GM19438 (cell line): ENCODE measurements around the gene DET1.
"Not testable (repeated sequence)": the region's sequence is repeated elsewhere in the genome, so short reads cannot be mapped to it uniquely, and the experiment has no call there.

Experiments used
- ATAC-seq: cut with Tn5 transposase; IDR thresholded peaks from one replicate; pipeline ENCODE4 v1.9.1; 2021; ENCODE audit warnings: low read depth; ENCODE audit not compliant: unreplicated experiment

The DET1 gene

DNA sequence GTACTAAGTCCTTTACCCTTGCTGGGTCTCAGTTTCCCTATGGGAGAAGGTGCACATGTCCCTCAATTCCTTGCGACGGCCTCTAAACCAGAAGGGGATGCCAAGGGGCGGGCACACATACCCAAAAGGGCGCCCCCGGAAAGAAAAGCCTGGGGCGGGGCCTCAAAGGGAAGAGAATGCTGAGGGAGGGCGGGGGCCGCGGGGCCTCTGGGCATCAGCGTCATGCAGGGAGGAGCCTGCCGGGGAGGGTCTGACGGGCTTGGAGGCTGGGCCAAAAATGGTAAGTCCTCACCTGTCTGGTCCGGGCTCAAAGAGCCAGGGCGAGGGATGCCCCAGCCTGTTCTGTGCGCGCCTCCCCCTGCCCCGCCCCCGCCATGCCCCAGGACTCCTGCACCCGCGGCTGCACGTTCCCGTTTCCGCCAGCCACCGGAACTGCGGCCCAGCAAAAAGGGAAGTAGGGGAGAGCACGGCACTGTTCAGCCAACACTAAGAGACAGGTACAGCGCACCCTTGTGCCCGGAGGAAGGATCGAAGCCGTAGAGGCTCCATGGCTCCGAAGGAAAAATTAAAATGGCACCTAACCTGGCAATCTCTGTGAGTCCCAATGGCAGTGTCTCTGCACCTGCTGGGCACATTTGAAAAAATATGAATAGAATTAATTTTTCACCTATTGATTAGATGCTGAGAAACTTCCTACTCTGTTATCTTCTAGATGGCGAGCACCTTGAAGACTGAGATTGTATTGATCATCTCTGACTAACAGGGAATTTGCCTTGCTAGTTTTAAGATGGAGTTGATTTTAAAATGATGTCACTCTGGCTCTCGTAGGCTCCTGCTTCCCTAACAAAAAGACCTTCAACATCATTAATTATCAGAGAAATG, at the start of gene DET1:
TSS of gene DET1 (minus strand) at position 434 of the 882 bp plus-strand sequence. CDS start 14,976 bp downstream, outside the sequence.
- ATAC-seq = peak; percentile 98

DNA sequence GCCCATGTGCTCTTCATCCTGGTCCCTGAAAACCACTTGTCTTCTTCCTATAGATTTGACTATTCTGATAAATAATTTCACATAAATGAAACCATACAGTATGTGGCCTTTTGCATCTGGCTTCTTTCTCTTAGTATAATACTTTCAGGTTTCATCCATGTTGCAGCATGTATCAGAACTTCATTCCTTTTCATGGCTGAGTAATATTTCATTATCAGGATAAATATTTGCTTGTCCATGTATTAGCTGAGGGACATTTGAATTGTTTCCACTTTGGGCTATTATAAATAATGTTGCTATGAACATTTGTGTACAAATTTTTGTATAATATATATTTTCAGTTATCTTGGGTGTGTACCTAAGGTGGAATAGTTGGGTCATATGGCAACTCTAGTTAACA, 44.9 kb upstream of the DET1 start:
- no peak for ATAC-seq

DNA sequence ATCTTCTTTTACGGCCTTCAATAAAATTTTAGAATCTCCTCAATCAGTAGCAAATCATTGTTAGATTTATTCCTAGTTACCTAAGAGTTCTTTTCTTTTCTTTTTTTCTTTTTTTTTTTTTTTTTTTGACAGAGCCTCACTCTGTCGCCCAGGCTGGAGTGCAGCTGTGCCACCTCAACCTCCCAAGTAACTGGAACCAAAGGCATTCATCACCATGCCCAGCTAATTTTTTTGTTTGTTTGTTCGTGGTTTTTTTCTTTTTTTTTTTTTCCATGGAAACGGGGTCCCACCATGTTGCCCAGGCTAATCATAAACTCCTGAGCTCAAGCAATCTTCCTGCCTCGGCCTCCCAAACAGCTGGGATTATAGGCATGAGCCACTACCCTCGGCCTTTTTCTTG, 44.3 kb upstream of the DET1 start:
- no peak for ATAC-seq

DNA sequence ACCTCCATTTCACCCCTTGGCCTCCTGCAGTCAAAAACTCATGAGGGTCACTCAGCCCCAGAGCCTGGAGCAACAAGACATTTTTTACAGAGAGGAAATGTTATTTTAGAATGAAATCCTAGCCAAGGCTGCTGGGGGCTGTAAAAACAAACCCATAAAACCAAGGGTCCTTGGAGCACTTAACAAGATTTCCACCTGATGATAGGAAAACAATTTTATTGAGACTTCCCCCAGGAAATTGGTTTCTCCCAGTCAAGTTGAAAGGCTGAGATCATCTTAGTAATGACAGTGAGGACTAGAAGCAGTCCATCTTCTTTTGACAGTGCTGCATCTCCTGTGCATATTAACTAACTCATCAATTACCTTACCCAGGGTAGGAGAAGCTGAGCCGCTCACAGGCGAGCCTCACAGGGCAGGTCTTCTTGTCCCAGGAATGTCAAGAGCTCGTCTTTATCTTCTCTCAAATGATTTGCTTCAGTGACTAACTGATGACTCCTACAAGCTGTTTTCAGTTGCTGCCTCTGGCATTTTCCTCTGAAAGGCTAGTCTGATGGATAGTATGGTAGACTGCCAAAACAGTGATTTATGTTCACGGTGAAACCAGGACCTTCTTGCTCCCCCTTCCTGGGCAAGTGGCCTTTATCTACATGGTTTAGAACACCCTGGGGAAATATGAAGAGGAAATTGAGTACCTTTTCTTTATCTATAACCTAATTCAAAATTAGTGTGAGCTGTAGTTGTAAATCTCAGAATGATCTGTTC, 40.1 kb upstream of the DET1 start:
- ATAC-seq = no peak

DNA sequence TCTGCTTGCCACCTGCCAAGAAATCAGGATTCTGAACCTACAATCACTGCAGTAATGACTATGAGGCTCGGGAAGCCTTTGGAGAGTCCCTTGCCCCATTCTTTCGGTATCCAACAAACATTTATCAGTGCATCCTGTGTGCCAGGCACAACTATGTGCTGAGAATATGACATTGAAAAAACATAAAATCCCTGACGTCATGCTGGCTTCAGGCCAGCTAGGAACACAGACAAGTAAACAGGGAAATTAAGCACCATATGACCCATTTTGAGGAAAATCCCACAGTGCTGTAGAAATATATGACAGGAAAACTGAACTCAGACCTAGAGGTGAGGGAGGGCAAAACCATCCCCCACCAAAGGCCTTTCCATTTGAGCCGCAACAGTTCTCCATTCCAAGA, 34.1 kb upstream of the DET1 start:
- no peak for ATAC-seq

DNA sequence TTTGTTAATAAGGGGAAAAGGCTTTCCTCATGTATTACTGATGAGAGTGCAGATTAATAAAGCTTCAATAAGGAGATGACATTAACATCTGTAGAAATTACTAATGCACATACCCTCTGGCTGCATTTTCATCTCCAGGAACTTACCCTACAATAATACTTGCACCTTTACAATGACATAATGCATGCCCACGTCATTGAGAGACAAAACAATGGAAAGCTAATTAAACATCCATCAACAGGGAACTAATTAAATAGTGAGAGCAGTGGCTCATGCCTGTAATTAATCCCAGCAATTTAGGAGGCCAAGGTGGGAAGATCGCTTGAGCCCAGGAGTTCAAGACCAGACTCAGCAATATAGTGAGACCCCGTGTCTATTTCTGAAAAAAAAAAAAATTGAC, 32.8 kb upstream of the DET1 start:
- ATAC-seq = no peak

DNA sequence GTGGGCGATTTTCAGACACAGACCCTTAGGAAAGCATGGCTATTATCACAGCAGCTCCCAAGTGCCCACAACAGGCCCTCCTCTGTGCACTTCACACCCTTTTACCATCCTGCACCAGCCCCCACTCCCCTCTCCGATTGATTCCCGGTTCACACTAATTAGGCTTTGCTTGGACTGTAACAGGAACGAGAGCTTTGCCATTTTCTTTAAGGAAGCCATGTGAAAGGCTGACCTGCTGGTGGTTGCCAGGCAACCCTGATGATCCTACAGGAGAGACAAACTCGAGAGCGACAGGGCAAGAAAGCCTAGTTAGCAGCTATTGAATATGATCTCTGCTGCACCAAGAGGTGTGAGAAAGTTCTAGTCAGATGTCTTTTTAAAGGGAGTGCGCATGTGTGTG, 28.2 kb upstream of the DET1 start:
- no peak for ATAC-seq

DNA sequence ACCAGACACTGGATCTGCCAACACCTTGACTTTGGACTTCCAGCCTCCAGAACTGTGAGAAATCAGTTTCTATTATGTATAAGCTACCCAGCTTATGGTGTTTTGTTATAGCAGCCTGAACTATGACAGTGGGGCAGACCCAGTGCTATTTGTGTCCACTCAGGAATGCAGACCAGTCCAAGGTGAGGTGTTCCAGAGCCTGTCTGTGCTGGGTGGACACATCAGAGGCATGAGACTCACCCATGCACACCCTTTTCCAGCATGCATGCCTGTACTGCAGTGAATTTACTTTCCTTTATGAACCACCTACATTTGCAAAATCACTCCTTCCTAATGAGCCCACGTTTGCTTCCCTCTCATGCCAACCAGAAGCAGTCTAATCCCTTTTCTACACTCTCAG, 27.6 kb upstream of the DET1 start:
- no peak for ATAC-seq

DNA sequence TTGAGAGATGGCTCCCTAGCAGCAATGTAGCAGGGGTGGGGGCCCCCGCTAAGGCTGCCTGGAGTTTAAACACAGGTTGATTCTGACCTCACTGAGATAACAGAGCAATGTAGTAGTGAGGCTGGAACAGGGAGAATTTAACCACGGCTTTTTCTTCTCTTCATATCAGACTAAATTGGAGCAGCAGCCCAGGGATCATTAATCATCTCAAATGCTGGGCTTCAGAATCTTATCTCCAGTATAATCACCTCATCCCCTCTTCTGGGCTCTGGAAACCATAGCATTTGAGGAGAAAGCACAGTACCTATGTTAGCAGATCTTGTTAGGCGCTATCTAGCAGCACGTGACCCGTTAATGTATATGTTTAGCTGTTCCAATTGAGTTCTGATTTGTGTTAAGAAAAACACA, 25.4 kb upstream of the DET1 start:
- ATAC-seq = no peak

DNA sequence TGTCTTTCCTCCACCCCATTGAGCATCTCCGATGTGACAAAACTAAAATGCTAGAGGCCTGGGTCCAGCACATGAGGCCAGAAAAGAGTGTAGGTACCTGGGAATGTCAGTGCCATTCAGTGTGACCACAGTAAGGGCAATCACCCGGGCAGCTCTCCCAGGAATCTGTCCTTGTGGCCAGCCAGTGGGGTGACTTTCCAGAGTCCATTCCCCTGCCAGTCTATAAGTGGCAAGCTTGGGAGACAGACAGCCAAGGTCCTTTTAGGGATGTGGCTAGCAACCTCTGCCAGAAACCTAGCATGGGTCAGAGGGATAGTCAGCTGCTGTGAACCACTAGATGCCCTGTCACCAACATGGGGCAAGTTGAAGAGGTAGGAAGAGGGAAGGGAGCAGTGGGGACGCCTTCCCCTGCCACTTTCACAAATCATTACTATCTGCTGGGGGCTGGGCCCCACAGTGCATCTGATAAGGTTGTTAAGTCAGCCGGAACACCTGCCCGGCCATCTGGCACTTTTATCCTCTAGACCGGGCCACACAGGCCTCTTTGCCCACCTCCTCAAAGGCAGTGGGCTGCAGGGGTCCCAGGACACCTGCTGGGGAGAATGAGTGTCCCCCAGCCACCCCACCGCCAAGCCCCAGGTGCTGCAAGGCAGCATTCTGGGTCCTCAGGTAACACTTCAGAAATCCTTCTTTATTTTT, 24.8 kb upstream of the DET1 start:
- no peak for ATAC-seq

DNA sequence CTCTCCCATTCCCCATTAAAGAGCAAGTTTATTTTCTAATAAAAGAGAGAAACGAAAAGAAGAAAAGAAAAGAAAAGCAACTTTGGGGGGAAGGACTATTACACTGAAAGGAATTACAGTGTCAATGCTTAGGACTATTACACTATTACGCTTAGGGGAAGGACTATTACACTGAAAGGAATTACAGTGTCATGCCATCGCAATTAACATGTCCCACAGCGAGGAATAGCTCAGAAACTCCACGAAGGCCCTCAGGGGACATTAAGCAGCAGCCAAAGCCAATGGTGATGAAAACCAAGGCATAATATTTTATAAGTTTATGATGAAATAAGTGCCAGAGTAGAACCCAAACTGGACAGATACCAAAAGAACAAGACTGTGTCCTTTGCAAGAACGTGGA, 22.1 kb upstream of the DET1 start:
- ATAC-seq = no peak

DNA sequence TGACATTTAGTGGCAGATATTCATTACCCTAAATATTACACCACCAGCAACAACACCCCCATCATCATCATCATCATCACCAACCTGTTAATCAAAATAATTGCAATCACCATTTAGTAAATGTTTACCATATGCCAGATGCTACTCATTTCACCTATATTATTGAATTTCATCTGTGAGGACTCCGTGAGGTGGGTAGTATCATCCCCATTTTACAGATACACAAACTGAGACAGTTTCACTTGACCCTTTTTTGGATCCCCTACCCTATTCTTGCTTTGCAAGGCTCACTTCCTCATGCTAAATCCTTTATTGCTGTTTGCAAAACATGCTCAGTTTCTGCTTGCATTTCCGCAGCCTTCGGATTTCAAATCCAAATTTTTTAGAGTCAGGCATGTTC, 18.3 kb upstream of the DET1 start:
- no peak for ATAC-seq

DNA sequence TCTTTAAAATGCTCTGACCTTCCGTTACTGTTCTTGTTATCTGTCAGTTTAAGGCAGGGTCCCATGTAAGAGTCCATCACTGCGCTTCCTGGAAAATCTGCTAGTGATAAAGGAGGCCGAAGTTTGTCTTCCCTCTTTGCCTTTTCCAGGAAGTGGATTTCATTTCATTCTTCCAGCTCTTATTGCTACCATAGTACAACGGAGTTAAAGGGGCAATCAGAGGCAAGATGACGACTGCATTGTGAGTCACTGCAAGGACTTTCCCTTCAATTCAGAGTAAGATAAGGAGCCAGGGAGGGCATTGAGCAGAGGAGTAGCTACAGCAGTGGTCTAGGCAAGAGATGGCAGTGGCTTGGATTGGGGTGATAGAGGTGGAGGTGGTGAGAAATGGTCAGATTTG, 17.2 kb upstream of the DET1 start:
- no peak for ATAC-seq

DNA sequence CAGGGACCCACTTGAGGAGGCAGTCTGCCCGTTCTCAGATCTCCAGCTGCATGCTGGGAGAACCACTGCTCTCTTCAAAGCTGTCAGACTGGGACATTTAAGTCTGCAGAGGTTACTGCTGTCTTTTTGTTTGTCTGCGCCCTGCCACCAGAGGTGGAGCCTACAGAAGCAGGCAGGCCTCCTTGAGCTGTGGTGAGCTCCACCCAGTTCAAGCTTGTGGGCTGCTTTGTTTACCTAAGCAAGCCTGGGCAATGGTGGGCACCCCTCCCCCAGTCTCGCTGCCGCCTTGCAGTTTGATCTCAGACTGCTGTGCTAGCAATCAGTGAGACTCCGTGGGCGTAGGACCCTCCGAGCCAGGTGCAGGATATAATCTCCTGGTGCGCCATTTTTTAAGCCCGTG, 13.1 kb upstream of the DET1 start:
- not testable (repeated sequence) for ATAC-seq

DNA sequence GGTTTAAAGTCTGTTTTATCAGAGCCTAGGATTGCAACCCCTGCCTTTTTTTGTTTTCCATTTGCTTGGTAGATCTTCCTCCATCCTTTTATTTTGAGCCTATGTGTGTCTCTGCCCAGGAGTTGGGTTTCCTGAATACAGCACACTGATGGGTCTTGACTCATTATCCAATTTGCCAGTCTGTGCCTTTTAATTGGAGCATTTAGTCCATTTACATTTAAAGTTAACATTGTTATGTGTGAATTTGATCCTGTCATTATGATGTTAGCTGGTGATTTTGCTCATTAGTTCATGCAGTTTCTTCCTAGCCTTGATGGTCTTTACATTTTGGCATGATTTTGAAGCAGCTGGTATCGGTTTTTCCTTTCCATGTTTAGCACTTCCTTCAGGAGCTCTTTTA, 11.5 kb upstream of the DET1 start:
- ATAC-seq = not testable (repeated sequence)

DNA sequence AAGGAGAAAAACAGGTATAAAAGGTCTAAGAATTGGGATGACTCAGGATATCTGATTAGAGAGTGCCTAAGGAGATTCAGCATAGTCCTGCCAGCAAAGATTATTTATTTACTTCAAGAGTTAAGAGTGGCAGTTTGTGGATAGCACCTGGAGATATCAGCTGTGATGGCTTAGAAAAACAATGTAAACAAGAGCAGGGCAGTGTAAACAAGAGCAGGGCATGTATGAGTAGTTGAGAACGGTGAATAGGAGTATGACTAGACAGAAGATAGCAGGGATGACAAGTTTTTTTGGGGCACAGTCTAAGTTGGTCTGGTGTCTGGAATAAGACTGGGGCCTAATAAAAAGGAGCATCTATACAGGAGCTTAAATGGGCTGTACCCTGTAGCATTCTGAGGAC, 1.5 kb upstream of the DET1 start:
- not testable (repeated sequence) for ATAC-seq

DNA sequence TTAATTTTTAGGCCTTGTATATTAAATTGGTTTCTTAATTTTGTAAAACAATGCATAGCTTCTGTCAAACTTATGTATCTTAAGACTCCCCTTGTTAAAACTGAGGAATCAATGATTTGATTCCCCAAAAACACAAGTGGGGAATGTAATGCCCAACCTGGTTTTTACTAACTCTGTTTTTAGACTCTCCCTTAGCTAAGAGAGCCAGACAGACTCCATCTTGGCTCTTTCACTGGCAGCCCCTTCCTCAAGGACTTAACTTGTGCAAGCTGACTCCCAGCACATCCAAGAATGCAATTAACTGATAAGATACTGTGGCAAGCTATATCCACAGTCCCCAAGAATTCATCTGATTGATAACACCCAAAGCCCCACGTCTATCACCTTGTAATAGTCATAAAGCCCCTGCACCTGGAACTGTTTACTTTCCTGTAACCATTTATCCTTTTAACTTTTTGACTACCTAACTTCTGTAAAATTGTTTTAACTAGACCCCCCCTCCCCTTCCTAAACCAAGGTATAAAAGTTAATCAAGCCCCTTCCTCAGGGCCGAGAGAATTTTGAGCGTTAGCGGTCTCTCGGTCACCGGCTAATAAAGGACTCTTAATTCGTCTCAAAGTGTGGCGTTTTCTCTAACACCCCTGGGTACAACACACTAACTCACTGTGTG, 768 bp downstream of the DET1 start:
- ATAC-seq = not testable (repeated sequence)

DNA sequence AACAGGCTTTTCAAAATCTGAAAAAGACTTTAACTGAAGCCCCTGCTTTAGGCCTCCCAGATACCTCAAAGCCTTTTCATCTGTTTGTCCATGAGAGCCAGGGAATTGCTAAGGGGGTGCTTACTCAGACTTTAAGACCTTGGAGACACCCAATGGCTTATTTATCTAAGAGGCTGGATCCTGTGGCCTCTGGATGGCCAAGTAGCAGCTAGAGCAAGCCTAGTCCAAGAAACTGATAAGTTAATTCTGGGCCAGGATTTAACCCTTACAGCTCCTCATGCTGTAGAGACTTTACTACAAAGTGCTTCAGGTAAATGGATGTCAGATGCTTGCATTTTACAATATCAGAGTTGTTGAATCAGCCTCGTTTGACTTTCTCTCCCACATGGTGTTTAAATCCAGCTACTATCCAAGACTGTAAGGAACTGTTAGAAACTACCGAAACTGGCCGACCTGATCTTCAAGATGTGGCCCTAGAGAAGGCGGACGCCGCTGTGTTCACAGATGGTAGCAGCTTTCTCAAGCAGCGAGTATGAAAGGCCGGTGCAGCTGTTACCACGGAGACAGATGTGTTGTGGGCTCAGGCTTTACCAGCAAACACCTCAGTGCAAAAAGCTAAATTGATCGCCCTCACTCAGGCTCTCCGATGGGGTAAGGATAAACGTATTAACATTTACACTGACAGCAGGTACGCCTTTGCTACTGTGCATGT, 3.3 kb downstream of the DET1 start:
- ATAC-seq = no peak

DNA sequence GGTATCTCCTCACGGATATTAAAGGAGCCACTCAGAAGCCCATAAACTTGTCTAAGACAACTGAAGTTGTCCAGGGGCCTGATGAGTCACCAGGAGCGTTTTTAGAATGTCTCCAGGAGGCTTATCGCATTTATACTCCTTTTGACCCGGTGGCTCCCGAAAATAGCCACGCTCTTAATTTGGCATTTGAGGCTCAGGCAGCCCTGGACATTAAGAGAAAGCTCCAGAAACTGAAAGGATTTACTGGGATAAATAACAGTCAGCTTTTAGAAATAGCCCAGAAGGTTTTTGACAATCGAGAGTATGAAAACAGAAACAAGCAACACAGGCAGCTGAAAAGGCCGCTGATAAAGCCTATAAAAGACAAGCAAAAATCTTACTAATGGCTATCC, 4.1 kb downstream of the DET1 start:
- no peak for ATAC-seq

DNA sequence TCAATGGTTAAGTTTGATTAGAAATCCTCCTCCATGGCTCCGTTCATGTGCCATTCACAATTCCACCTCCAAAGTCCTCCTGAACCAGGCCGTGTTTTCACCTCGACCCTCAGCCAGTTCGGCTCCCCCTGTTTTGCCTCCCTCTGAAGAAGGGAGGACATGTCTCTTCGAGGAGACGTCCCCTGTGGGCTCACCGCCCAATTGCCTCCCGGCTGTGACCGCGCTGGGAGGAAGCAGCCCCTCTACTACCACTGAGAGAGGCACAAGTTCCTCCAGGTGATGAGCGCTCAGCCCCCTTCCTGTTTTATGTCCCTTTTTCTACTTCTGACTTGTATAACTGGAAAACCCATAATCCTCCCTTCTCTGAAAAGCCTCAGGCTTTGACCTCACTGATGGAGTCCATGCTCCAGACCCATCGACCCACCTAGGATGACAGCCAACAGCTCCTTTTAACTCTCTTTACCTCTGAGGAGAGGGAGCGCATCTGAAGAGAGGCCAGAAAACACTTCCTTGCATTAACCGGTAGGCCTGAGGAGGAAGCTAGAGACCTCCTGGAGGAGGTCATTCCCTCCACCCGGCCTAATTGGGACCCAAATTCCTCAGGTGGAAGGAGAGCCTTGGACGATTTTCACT, 4.7 kb downstream of the DET1 start:
- no peak for ATAC-seq
